NCI-H2029 treated with DMSO at 0.1 percent for 48 hours (cell line): Measurements from ENCODE around the gene CLDN4.
"Not testable (repeated sequence)": the region's sequence is repeated elsewhere in the genome, so short reads cannot be mapped to it uniquely, and the experiment has no call there.

Experiments used
- DNase-seq: peaks from one replicate; lab custom pipeline; 2025; lab: John Stamatoyannopoulos, UW

CLDN4 gene

GRCh38 chr7:73823873-73824592 lies 6.8 kb upstream of the CLDN4 start:
- DNase-seq, result no peak

- DNase-seq, result no peak
Observed at GRCh38 chr7:73824986-73825385, 5.8 kb upstream of the CLDN4 start.

GRCh38 chr7:73827567-73828106 lies 3.2 kb upstream of the CLDN4 start:
- peak; percentile 97 for DNase-seq

- peak; percentile 97 for DNase-seq
Observed at GRCh38 chr7:73828107-73828803, 2.5 kb upstream of the CLDN4 start.

- DNase-seq, result no peak
Observed at GRCh38 chr7:73828972-73829371, 1.8 kb upstream of the CLDN4 start.

- DNase-seq, result no peak
Observed at GRCh38 chr7:73829505-73829904, 1.3 kb upstream of the CLDN4 start.

GRCh38 chr7:73829921-73830680 lies 695 bp upstream of the CLDN4 start:
- no peak for DNase-seq

GRCh38 chr7:73831584-73831833 lies 713 bp downstream of the CLDN4 start:
- no peak for DNase-seq

GRCh38 chr7:73831834-73832651 lies 1.2 kb downstream of the CLDN4 start:
- DNase-seq, result peak; percentile 91

- no peak for DNase-seq
Observed at GRCh38 chr7:73832806-73833205, 2.0 kb downstream of the CLDN4 start.

- no peak for DNase-seq
Observed at GRCh38 chr7:73833251-73833919, 2.6 kb downstream of the CLDN4 start.

GRCh38 chr7:73834626-73835191 lies 3.9 kb downstream of the CLDN4 start:
- DNase-seq, result no peak

GRCh38 chr7:73837167-73837566 lies 6.4 kb downstream of the CLDN4 start:
- DNase-seq, result not testable (repeated sequence)

GRCh38 chr7:73838642-73839041 lies 7.8 kb downstream of the CLDN4 start:
- DNase-seq, result no peak

GRCh38 chr7:73839290-73839689 lies 8.5 kb downstream of the CLDN4 start:
- DNase-seq, result no peak

GRCh38 chr7:73839743-73840714 lies 9.2 kb downstream of the CLDN4 start:
- no peak for DNase-seq

GRCh38 chr7:73840715-73841379 lies 10.1 kb downstream of the CLDN4 start:
- DNase-seq, result no peak

GRCh38 chr7:73841689-73842066 lies 10.9 kb downstream of the CLDN4 start:
- DNase-seq, result no peak
